ENCODE measurements around the gene SPACA6. TPM values are rescaled to one million over a fixed set of nuclear protein-coding genes. Genes with fewer than 3 reads are reported as not detected.

The SPACA6 gene
- total and polyA plus RNA-seq, 2 experiments from 2014 or later = 7.7 to 8.0 TPM

DNA sequence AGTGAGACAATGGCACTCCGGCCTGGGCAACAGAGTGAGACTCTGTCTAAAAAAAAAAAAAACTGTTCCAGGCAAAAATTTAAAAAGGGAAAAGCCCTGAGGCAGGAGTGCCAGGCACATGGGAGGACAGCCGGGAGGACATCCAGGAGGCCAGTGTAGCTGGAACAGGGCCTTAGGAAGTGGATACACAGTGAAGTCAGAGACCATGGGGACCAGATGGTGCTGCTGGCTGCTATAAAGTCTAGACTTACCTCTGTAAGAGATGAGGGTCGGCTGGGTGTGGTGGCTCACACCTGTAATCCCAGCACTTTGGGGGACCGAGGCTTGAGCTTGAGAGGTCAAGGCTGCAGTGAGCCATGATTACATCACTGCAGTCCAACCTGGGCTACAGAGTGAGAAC lies 15.7 kb downstream of the SPACA6 start:
- Histone ChIP-seq H3K9me3 (ENCODE audit: low read depth) (no peaks in the 10 kb centered on the region), H3K79me2 (ENCODE audit: insufficient read depth) (0 out of 2 replicates have a peak, but pooled peaks cover 7% of the 10 kb centered on the region), H3K4me2 (ENCODE audit: unreplicated experiment) (no peak overlapping the region), H3K4me3 (no peak overlapping the region), H3K27me3 (replicated peaks; ENCODE audit: insufficient read depth) (no peaks in the 10 kb centered on the region), H3K4me1 (ENCODE audit: insufficient read depth) (peaks cover 7% of the 10 kb centered on the region; the same call in 1 of the 2 replicates), H3K27ac (no peak overlapping the region), H3F3A (ENCODE audit: insufficient read depth) (peaks cover 36% of the 10 kb centered on the region), H3K9me2 (ENCODE audit: insufficient read depth) (no peaks in the 10 kb centered on the region), H3K9ac (no peak overlapping the region), H2AFZ (no peak overlapping the region), H3K36me3 (ENCODE audit: low read depth) (peaks cover 9% of the 10 kb centered on the region), H4K20me1 (ENCODE audit: insufficient read depth) (no peaks in the 10 kb centered on the region)
- in situ Hi-C loops (cut with MboI) = no loop called here
- no peak for TF ChIP-seq EZH2 (IDR thresholded peaks at IDR 0.05; ENCODE audit: insufficient read depth, poor library complexity, severe bottlenecking)
- no peak for TF ChIP-seq EZH2phosphoT487 (IDR thresholded peaks at IDR 0.05; ENCODE audit: insufficient read depth, low read depth)
- 40 to 43% methylated on average over 4 of the region's 4 CpGs for WGBS, 2 experiments (ENCODE audit: low coverage in 1 of 2, low lambda C conversion rate in 2 of 2, missing lambda C conversion rate in 2 of 2)
- DNase-seq = no peak

DNA sequence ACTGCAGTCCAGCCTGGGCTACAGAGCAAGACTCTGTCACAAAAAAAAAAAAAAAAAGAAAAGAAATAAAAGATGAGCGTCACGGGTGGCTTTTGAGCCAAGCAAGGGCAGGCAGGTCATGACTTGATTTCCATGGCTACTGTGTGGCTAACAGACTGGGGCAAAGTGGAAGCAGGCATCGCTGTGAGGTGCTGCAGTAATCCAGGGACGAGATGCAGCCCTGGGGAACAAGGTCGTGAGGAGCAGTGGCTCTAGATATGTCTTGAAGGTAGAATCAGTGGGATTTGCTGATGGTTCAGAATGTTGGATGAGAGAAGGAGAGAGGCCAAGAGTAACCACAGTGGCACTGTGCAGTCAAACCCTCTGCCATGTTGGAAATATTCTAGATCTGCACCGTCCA lies 16.4 kb downstream of the SPACA6 start:
- Histone ChIP-seq H2AFZ (no peak overlapping the region), H3K9me3 (ENCODE audit: low read depth) (no peaks in the 10 kb centered on the region), H3K27me3 (replicated peaks; ENCODE audit: insufficient read depth) (no peaks in the 10 kb centered on the region), H3K4me2 (ENCODE audit: unreplicated experiment) (no peak overlapping the region), H3K4me3 (no peak overlapping the region), H3K9me2 (ENCODE audit: insufficient read depth) (no peaks in the 10 kb centered on the region), H3K79me2 (ENCODE audit: insufficient read depth) (0 out of 2 replicates have a peak, but pooled peaks cover 6% of the 10 kb centered on the region), H3K27ac (no peak overlapping the region), H3K9ac (no peak overlapping the region), H3F3A (ENCODE audit: insufficient read depth) (peaks cover 36% of the 10 kb centered on the region), H4K20me1 (ENCODE audit: insufficient read depth) (no peaks in the 10 kb centered on the region), H3K4me1 (ENCODE audit: insufficient read depth) (peaks cover 7% of the 10 kb centered on the region; the same call in 1 of the 2 replicates), H3K36me3 (ENCODE audit: low read depth) (peaks cover 9% of the 10 kb centered on the region)
- no peak for DNase-seq
- 45 to 47% methylated on average over 6 of the region's 6 CpGs for WGBS, 2 experiments (ENCODE audit: low coverage in 1 of 2, low lambda C conversion rate in 2 of 2, missing lambda C conversion rate in 2 of 2)
- no peak for TF ChIP-seq EZH2 (IDR thresholded peaks at IDR 0.05; ENCODE audit: insufficient read depth, poor library complexity, severe bottlenecking)
- no peak for TF ChIP-seq EZH2phosphoT487 (IDR thresholded peaks at IDR 0.05; ENCODE audit: insufficient read depth, low read depth)
- in situ Hi-C loops (cut with MboI) = no loop called here

DNA sequence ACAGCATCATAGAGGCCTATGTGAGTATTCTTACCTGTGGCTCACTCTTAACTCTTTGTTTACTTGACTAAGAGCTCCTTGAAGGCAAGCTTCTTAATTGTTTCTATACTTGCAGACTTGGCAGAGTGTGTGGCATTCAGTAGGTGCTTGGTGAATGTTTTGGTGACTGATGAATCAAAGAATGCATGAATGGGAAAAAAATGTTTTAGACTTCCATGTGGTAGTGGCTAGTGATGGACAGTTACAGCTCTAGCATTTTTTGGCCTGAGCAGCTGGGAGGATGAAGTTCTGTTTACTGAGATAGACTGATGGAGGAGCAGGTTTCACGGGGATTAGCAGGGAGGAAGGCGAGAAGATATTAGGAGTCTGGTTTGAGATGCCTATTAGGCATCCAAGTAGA lies 17.0 kb downstream of the SPACA6 start:
- Histone ChIP-seq H3K79me2 (ENCODE audit: insufficient read depth) (no peaks in the 10 kb centered on the region), H3K4me1 (ENCODE audit: insufficient read depth) (peaks cover under 1% of the 10 kb centered on the region; the same call in 1 of the 2 replicates), H3K9me2 (ENCODE audit: insufficient read depth) (no peaks in the 10 kb centered on the region), H3K4me2 (ENCODE audit: unreplicated experiment) (no peak overlapping the region), H3K9me3 (ENCODE audit: low read depth) (no peaks in the 10 kb centered on the region), H4K20me1 (ENCODE audit: insufficient read depth) (no peaks in the 10 kb centered on the region), H3K36me3 (ENCODE audit: low read depth) (peaks cover 9% of the 10 kb centered on the region), H3K4me3 (no peak overlapping the region), H3K27ac (no peak overlapping the region), H3K27me3 (replicated peaks; ENCODE audit: insufficient read depth) (no peaks in the 10 kb centered on the region), H3F3A (ENCODE audit: insufficient read depth) (peaks cover 36% of the 10 kb centered on the region), H2AFZ (no peak overlapping the region), H3K9ac (no peak overlapping the region)
- peak; percentile 26 for DNase-seq
- in situ Hi-C loops (cut with MboI) = no loop called here
- 69 to 71% methylated on average over 2 of the region's 2 CpGs for WGBS, 2 experiments (ENCODE audit: low coverage in 1 of 2, low lambda C conversion rate in 2 of 2, missing lambda C conversion rate in 2 of 2)
- no peak for TF ChIP-seq EZH2 (IDR thresholded peaks at IDR 0.05; ENCODE audit: insufficient read depth, poor library complexity, severe bottlenecking)
- no peak for TF ChIP-seq EZH2phosphoT487 (IDR thresholded peaks at IDR 0.05; ENCODE audit: insufficient read depth, low read depth)

DNA sequence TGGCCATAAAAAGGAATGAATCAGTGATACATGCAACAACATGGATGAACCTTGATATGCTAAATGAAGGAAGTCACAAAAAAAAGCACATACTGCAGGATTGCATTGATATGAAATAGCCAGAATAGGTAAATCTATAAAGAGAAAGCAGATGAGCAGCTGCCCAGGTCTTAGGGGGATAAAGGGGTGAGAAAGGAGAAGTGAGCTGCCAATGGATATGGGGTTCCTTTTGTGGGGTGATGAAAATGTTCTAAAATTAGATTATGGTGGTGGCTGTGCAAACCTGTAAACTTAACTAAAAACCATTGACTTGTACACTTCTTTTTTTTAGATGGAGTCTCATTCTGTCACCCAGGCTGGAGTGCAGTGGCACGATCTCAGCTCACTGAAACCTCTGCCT lies 18.6 kb downstream of the SPACA6 start:
- no peak for DNase-seq
- 73 to 96% methylated on average over 1 of the region's 1 CpG for WGBS, 2 experiments (ENCODE audit: low coverage in 1 of 2, low lambda C conversion rate in 2 of 2, missing lambda C conversion rate in 2 of 2)

More for the DNA sequence above, 18.6 kb downstream of the SPACA6 start:
- Histone ChIP-seq H3F3A (ENCODE audit: insufficient read depth) (peaks cover 34% of the 10 kb centered on the region), H3K36me3 (ENCODE audit: low read depth) (peaks cover 7% of the 10 kb centered on the region), H3K79me2 (ENCODE audit: insufficient read depth) (no peaks in the 10 kb centered on the region), H3K27ac (no peak overlapping the region), H3K4me1 (ENCODE audit: insufficient read depth) (no peaks in the 10 kb centered on the region; the same call in 1 of the 2 replicates), H2AFZ (no peak overlapping the region), H3K4me3 (no peak overlapping the region), H3K9me3 (ENCODE audit: low read depth) (no peaks in the 10 kb centered on the region), H3K4me2 (ENCODE audit: unreplicated experiment) (no peak overlapping the region), H3K27me3 (replicated peaks; ENCODE audit: insufficient read depth) (no peaks in the 10 kb centered on the region), H4K20me1 (ENCODE audit: insufficient read depth) (no peaks in the 10 kb centered on the region), H3K9me2 (ENCODE audit: insufficient read depth) (no peaks in the 10 kb centered on the region), H3K9ac (no peak overlapping the region)
- in situ Hi-C loops (cut with MboI) = no loop called here
- no peak for TF ChIP-seq EZH2phosphoT487 (IDR thresholded peaks at IDR 0.05; ENCODE audit: insufficient read depth, low read depth)
